Gastroesophageal sphincter (tissue), 4 donors: ENCODE data around the gene CDKL2. TPM values are rescaled to one million over a fixed set of nuclear protein-coding genes. Genes with fewer than 3 reads are reported as not detected.

Source experiments
- ATAC-seq: fragments of 150-250 bp; one replicate; pipeline ENCODE4 v1.9.1; 2016; ENCODE audit warnings: mild to moderate bottlenecking, moderate library complexity
- H3K27ac ChIP-seq, 4 donors: fragments of 200-600 bp; sonication (generic) in 3 of 4; 1 replicate in 3 of 4; 2 replicates in 1 of 4; pipeline ENCODE4 v1.5.1; 2016 to 2019
- H3K27me3 ChIP-seq: fragments of 200-600 bp; sonication (generic); one replicate; pipeline ENCODE4 v1.5.1; 2019
- H3K36me3 ChIP-seq, 2 donors: fragments of 200-600 bp; sonication (generic); one replicate each; pipeline ENCODE4 v1.5.1; 2019; ENCODE audit warnings: control low read depth in 1 of 2
- H3K4me1 ChIP-seq, 3 donors: fragments of 200-600 bp; sonication (generic); 1 replicate in 2 of 3; 2 replicates in 1 of 3; pipeline ENCODE4 v1.5.1; 2016 to 2019; ENCODE audit warnings: control low read depth in 2 of 3
- H3K4me3 ChIP-seq, 2 donors: fragments of 200-600 bp; sonication (generic); one replicate each; pipeline ENCODE4 v1.5.1; 2019; ENCODE audit warnings: mild to moderate bottlenecking in 1 of 2, moderate library complexity in 1 of 2
- H3K9me3 ChIP-seq, 3 donors: fragments of 200-600 bp; sonication (generic); one replicate each; pipeline ENCODE4 v1.5.1; 2017 to 2019; ENCODE audit warnings: control low read depth in 2 of 3
- EP300 ChIP-seq: sonication (generic); formaldehyde crosslinking; IDR thresholded peaks from one replicate; pipeline ENCODE4 v1.6.1; 2017; ENCODE audit warnings: antibody characterized with exemption, mild to moderate bottlenecking
- POLR2A ChIP-seq, 2 donors: fragments of 450-650 bp; IDR thresholded peaks; one replicate each; pipeline ENCODE4 v1.6.1; 2017; ENCODE audit warnings: antibody characterized with exemption in 2 of 2, mild to moderate bottlenecking in 2 of 2, moderate library complexity in 1 of 2
- POLR2AphosphoS5 ChIP-seq: sonication (generic); formaldehyde crosslinking; IDR thresholded peaks from one replicate; pipeline ENCODE4 v1.6.1; 2017; ENCODE audit warnings: antibody characterized with exemption
- WGBS, 2 donors: methylation state at CpG; one replicate each; pipeline ENCODE4 v1.1.5; 2018; ENCODE audit warnings: low coverage in 1 of 2; 5-methylcytosine and 5-hydroxymethylcytosine counted together
- total RNA-seq, 4 donors: library from RNA; depleted of rRNA; stranded (reverse); fragments of >200 nt; gene quantifications; one replicate each; pipeline ENCODE4 v1.1.0, GENCODE V29; 2016
- TF ChIP-seq, protein P1 (sequence below), 4 experiments: fragments of 200-600 bp in 2 of 4; fragments of 450-650 bp in 2 of 4; sonication (generic) in 1 of 4; IDR thresholded peaks; one replicate each; pipeline ENCODE4 v1.5.1; 2017 to 2019; ENCODE audit warnings: antibody characterized with exemption in 4 of 4, mild to moderate bottlenecking in 2 of 4, moderate library complexity in 2 of 4

Gene CDKL2
- total RNA-seq, 4 donors from 2014 or later = 3.9 to 8.1 (median 6.0) TPM

DNA sequence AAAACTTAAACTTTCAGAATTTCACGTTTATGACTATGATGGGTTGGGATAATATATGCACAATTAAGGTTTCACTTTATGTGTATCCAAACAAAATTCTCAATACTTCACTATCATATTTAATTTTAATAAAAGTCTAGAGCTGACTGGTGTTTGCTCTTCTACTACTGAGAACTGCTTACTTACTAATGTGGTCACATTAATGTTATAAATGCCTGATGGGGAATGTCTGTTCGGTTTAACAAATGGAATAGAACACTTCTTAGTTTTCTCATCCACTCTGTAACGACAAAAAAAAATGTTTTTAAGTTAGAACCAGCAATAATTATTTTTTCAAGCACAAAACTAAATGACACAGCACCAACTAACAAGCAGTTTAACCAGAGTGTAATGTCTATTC lies 34.3 kb downstream of the CDKL2 start:
- H3K4me3 ChIP-seq = no peak overlapping the region
- WGBS, 2 donors = 77 to 86% methylated on average over 2 to 3 of the region's 3 CpGs
- TF ChIP-seq EP300 (no peak), POLR2A (IDR thresholded peaks at IDR 0.05) (no peak), POLR2AphosphoS5 (no peak)
- TF ChIP-seq, protein P1, sequence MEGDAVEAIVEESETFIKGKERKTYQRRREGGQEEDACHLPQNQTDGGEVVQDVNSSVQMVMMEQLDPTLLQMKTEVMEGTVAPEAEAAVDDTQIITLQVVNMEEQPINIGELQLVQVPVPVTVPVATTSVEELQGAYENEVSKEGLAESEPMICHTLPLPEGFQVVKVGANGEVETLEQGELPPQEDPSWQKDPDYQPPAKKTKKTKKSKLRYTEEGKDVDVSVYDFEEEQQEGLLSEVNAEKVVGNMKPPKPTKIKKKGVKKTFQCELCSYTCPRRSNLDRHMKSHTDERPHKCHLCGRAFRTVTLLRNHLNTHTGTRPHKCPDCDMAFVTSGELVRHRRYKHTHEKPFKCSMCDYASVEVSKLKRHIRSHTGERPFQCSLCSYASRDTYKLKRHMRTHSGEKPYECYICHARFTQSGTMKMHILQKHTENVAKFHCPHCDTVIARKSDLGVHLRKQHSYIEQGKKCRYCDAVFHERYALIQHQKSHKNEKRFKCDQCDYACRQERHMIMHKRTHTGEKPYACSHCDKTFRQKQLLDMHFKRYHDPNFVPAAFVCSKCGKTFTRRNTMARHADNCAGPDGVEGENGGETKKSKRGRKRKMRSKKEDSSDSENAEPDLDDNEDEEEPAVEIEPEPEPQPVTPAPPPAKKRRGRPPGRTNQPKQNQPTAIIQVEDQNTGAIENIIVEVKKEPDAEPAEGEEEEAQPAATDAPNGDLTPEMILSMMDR (IDR thresholded peaks at IDR 0.05) = no peak
- ATAC-seq = no peak
- no peaks in the 10 kb centered on the region for H3K9me3 ChIP-seq
- H3K27me3 ChIP-seq = no peaks in the 10 kb centered on the region
- no peak overlapping the region for H3K27ac ChIP-seq
- peaks cover 0 to 33% of the 10 kb centered on the region in 2 donors for H3K36me3 ChIP-seq
- H3K4me1 ChIP-seq = no peaks in the 10 kb centered on the region

DNA sequence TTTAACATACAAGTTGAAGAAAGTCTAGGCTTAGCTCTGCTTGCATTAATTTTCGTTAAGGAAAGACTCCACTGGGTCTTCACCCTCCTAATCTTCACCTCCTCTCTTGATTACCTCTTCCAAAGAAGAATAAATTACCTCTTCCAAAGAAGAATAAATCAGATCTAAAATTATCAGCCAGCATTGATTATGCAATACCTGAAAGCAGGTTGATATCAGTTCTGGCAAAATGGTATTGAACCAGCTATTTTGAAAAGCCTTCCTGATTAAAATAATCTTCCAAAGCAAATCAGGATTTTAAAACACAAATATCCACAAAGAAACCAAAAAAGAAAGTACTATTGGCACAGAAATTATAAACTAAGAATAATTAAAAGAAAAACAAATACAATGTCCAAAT lies 36.9 kb downstream of the CDKL2 start:
- no peak for TF ChIP-seq EP300
- no peak for TF ChIP-seq POLR2AphosphoS5
- no peak for TF ChIP-seq POLR2A (IDR thresholded peaks at IDR 0.05)
- TF ChIP-seq, protein P1 (IDR thresholded peaks at IDR 0.05) = no peak
- no peak for ATAC-seq
- no peaks in the 10 kb centered on the region for H3K4me1 ChIP-seq
- no peaks in the 10 kb centered on the region for H3K9me3 ChIP-seq
- H3K4me3 ChIP-seq = no peak overlapping the region
- no peak overlapping the region for H3K27ac ChIP-seq
- 74 to 83% methylated on average over 1 of the region's 1 CpG for WGBS, 2 donors
- H3K27me3 ChIP-seq = no peaks in the 10 kb centered on the region
- H3K36me3 ChIP-seq = peaks cover 0 to 29% of the 10 kb centered on the region in 2 donors

DNA sequence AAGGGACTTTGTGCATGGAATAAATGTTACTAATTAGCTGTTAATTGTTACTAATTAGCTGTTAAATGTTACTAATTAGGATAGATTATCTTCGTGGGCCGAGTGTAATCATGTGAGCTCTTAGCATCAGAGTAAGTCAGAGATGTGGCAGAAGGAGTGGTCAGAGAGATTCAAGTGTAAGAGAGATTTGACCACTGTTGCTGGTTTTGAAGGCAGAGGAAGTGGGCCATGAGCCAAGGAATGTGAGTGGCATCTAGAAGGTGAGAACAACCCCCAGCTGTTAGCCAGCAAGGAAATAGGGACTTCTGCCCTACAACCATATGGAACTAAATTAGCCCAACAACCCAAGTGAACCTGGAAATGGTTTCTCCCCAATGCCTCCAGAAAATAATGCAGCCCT lies 46.3 kb downstream of the CDKL2 start:
- Histone ChIP-seq H3K9me3 (no peaks in the 10 kb centered on the region), H3K27me3 (no peaks in the 10 kb centered on the region), H3K4me1 (no peaks in the 10 kb centered on the region), H3K27ac (no peak overlapping the region), H3K4me3 (no peak overlapping the region), H3K36me3 (peaks cover 0 to 4% of the 10 kb centered on the region in 2 donors)
- TF ChIP-seq POLR2A (IDR thresholded peaks at IDR 0.05) = no peak
- TF ChIP-seq, protein P1 (IDR thresholded peaks at IDR 0.05) = no peak
- TF ChIP-seq EP300 = no peak
- TF ChIP-seq POLR2AphosphoS5 = no peak
- WGBS, 2 donors = 74 to 100% methylated on average over 2 of the region's 2 CpGs
- no peak for ATAC-seq

DNA sequence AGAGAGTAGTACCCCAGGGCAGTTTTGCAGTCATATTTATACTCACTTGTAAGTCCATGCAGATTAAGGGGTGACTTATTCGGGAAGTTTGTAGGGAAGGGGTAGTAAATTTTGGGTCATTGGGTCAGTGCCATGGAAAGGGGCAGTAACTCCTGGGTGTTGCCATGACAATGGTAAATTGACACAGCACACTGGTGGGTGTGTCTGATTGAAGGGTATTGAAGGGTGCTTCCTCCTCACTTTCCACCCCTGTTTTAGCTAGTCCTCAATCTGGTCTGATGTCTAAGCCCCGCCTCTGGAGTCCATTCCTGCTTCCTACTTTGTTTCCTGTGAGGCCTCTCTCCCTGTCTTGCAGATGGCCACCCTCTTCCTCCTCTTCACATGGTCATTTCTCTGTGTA lies 62.6 kb downstream of the CDKL2 start:
- H3K27ac ChIP-seq = no peak overlapping the region
- peaks cover 22% of the 10 kb centered on the region for H3K27me3 ChIP-seq
- H3K4me3 ChIP-seq = no peak overlapping the region
- no peak for ATAC-seq
- 50 to 78% methylated on average over 1 of the region's 2 CpGs for WGBS, 2 donors
- TF ChIP-seq POLR2A (IDR thresholded peaks at IDR 0.05) (no peak), EP300 (no peak), POLR2AphosphoS5 (no peak)
- TF ChIP-seq, protein P1 (IDR thresholded peaks at IDR 0.05) = no peak
- no peaks in the 10 kb centered on the region for H3K36me3 ChIP-seq
- no peaks in the 10 kb centered on the region for H3K4me1 ChIP-seq
- H3K9me3 ChIP-seq = no peaks in the 10 kb centered on the region

DNA sequence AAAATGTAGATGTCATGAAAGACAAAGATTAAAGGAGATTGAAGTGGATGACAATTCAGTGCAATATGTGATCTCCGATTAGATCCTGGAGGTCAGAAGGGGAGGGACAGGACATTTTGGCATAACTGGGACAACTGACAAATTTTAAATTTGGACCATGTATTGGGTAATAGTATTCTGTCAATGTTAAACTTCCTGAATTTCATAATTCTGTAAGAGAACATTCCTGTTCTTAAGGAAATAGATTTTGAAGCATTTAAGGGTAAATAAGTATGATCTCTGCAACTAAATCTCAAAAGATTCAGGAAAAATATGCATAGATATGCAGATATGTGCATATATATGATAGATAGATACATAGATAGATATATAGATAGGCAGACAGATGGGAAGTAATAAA lies 63.4 kb downstream of the CDKL2 start:
- WGBS, 2 donors = 63 to 100% methylated on average over 1 of the region's 1 CpG
- ATAC-seq = no peak
- Histone ChIP-seq H3K27me3 (peaks cover 22% of the 10 kb centered on the region), H3K9me3 (no peaks in the 10 kb centered on the region), H3K36me3 (no peaks in the 10 kb centered on the region), H3K27ac (no peak overlapping the region), H3K4me3 (no peak overlapping the region), H3K4me1 (no peaks in the 10 kb centered on the region)
- TF ChIP-seq, protein P1 (IDR thresholded peaks at IDR 0.05) = no peak
- TF ChIP-seq POLR2AphosphoS5 = no peak
- TF ChIP-seq EP300 = no peak
- TF ChIP-seq POLR2A (IDR thresholded peaks at IDR 0.05) = no peak
